WI38 (cell line): ENCODE measurements around the gene MYEF2.

Source experiments
- H3K4me3 ChIP-seq: 2 replicates; pipeline ENCODE4 v1.5.1; 2011; ENCODE audit warnings: low read depth, mild to moderate bottlenecking, control low read depth, low read length
- CTCF ChIP-seq: IDR thresholded peaks from 2 replicates; pipeline ENCODE4 v1.5.1; 2012; ENCODE audit warnings: low read depth, mild to moderate bottlenecking, control low read depth, low read length

MYEF2 gene

GRCh38 chr15:48091522-48091921 lies 86.6 kb downstream of the MYEF2 start:
- no peak overlapping the region for H3K4me3 ChIP-seq
- no peak for TF ChIP-seq CTCF

- no peak overlapping the region for H3K4me3 ChIP-seq
- TF ChIP-seq CTCF: no peak
Measured at GRCh38 chr15:48090666-48091065, 87.4 kb downstream of the MYEF2 start.

- no peak overlapping the region for H3K4me3 ChIP-seq
- TF ChIP-seq CTCF: no peak
Measured at GRCh38 chr15:48090115-48090514, 88.0 kb downstream of the MYEF2 start.

GRCh38 chr15:48089702-48090101 lies 88.4 kb downstream of the MYEF2 start:
- no peak for TF ChIP-seq CTCF
- H3K4me3 ChIP-seq: no peak overlapping the region

GRCh38 chr15:48087844-48088243 lies 90.3 kb downstream of the MYEF2 start:
- H3K4me3 ChIP-seq: no peak overlapping the region
- no peak for TF ChIP-seq CTCF

GRCh38 chr15:48086576-48086975 lies 91.5 kb downstream of the MYEF2 start:
- no peak overlapping the region for H3K4me3 ChIP-seq
- TF ChIP-seq CTCF: no peak

GRCh38 chr15:48086133-48086532 lies 92.0 kb downstream of the MYEF2 start:
- H3K4me3 ChIP-seq: no peak overlapping the region

More at GRCh38 chr15:48086133-48086532, 92.0 kb downstream of the MYEF2 start:
- no peak for TF ChIP-seq CTCF
